GM19328 (cell line): ENCODE results near the gene REV3L.
A peak's percentile ranks its signal among the peaks of the same experiment; 100 is the strongest.
"Not testable (repeated sequence)": the region's sequence is repeated elsewhere in the genome, so short reads cannot be mapped to it uniquely, and the experiment has no call there.

Source experiments
- ATAC-seq: cut with Tn5 transposase; IDR thresholded peaks from one replicate; pipeline ENCODE4 v1.9.1; 2021; ENCODE audit warnings: mild to moderate bottlenecking, moderate library complexity; ENCODE audit not compliant: unreplicated experiment

REV3L gene

DNA sequence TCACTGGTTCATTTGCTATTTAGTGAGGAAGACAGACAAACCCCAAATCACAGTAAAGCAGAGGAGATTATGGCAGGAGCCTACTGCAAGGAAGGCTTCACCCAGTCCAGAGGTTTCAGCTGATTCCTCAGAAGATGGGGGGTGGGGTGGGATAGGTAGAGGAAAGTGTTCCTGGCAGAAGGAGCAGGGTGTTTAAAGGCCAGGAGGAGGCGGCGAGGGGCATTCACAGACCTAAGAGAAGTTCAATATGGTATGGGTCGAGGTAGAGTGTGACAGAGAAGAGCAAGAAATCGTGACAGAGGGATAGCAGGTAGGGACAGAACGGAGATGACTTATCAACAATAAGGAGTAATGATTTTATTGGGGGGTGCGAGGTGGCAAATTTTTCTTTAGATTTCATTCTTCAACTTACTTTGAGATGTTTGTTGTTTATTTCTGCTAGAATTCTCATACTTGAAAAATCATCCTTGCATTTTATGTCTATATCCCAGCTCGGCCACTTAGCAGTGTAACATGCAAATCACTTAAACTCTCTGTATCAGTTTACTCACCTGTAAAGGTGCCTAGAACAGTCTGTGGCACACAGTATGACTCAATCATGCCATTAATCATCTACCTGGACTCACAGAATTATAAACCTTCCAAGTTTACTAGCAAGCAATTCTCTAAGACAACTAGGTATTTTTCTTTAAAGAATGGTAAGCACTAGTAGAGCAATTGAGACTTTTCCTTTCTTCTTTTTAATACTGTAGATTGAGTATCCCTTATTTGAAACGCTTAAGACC is 176.7 kb downstream of the REV3L start:
- ATAC-seq: no peak

DNA sequence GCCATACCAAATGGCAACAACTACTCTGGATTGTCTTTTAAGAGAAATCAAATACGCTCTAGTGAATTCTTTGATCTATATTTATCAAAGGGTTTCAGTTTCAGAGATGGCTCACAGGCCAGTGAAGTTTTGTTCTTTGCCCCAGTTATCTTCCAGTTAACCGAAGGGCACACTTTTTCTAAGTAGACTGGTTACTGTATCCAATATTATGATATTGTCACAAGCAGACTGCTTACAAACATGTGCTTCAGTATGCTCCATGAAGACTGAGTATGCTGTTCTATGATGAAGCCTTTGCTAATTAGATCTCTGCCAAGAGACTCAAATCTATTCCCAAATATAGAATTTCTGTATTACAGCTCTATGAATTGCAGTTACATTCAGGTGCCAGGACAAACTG is 181.1 kb downstream of the REV3L start:
- peak; percentile 48 for ATAC-seq

- ATAC-seq: peak; percentile 11
These were observed 181.8 kb downstream of the REV3L start for GRCh38 chr6:111300938-111301800.

GRCh38 chr6:111297776-111298175 is 185.2 kb downstream of the REV3L start:
- ATAC-seq: no peak

- ATAC-seq: no peak
These were observed 188.5 kb downstream of the REV3L start for GRCh38 chr6:111294374-111294967.

GRCh38 chr6:111291336-111292259 is 191.4 kb downstream of the REV3L start:
- no peak for ATAC-seq

GRCh38 chr6:111290689-111291335 is 192.2 kb downstream of the REV3L start:
- ATAC-seq: peak; percentile 69

GRCh38 chr6:111284356-111284755 is 198.7 kb downstream of the REV3L start:
- ATAC-seq: not testable (repeated sequence)

DNA sequence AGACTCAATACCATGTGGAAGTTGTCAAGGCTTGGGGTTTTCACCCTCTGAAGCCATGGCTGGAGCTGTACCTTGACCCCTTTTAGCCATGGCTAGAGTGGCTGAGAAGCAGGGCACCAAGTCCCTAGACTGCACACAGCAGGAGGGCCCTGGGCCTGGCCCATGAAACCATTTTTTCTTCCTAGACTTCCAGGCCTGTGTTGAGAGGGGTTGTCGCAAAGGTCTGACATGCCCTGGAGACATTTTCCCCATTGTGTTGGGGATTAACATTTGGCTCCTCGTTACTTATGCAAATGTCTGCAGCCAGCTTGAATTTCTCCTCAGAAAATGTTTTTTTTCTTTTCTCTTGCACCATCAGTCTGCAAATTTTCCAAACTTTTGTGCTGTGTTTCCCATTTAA is 199.3 kb downstream of the REV3L start:
- no peak for ATAC-seq

DNA sequence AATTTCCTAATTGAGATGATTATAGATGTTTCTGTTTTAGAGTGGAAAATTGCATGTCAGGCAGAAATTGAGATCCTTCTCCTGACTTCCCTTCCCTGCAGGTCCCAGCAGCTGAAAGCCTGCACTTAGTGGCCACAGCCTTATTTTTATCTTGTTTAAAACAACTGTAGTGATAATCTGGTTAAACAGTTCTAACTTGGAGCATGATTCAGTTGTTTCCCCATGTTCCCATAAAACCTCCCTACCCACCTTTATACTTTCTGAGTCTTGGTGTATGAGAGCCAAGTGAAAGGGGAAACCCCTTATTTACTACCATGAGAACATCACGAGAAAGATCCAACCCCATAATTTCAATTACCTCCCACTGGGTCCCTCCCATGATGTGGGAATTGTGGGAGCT is 200.5 kb downstream of the REV3L start:
- no peak for ATAC-seq

- ATAC-seq: no peak
These were observed 202.5 kb downstream of the REV3L start for GRCh38 chr6:111280445-111280955.

DNA sequence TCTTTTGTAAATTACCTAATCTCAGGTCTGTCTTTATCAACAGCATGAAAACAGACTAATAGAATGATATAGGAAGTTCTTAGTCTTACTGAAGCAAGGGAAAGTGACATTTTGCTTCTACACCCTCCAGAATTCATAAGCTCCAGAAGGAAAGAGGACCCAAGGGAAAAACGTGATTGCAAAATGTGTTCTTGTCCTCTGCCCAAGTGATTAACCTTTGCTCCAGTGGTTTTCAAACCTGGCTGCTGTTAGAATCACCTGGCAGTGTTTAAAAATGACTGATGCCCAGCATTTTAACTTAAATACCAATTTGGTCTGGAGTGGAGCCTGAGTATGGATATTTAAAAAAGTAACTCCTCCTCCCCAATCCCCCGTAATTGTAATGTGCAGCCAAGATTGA is 204.3 kb downstream of the REV3L start:
- ATAC-seq: no peak

GRCh38 chr6:111277819-111278218 is 205.2 kb downstream of the REV3L start:
- ATAC-seq: no peak

DNA sequence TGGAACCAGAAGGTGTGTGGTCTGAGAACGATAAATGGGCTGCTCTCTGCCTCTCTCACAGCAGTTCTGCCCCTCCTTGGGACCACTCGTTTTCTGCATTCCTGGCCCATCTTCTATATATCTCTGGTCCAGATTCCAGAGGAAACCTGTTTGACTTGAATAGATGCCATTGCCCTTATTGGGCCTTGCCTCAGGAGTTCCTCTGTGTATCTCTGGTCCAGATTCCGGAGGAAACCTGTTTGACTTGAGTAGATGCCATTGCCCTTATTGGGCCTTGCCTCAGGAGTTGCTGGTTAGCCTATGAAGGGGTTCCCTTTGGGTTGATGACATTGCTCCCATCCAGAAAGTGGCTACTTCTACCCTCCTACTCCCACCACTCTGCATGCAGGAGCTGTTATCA is 206.3 kb downstream of the REV3L start:
- ATAC-seq: no peak

DNA sequence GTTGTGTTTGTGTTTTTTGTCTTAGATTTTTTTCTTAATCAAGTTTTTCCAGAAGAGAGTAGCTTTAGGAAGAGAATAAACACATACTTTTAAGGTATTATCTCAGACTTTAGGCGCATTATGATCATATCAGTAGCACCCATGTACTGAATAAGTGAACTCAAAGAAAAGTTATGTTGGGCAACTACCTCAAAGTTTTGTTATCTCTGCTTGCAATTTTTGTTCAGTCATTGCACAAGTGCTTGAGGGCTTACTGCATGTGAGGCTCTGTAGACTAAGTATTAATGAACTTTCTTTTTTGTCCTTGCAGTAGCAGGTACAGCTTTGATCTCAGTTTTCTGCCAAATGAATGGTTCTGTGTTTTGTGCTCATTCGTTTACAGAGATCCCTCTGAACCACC is 206.7 kb downstream of the REV3L start:
- ATAC-seq: no peak

DNA sequence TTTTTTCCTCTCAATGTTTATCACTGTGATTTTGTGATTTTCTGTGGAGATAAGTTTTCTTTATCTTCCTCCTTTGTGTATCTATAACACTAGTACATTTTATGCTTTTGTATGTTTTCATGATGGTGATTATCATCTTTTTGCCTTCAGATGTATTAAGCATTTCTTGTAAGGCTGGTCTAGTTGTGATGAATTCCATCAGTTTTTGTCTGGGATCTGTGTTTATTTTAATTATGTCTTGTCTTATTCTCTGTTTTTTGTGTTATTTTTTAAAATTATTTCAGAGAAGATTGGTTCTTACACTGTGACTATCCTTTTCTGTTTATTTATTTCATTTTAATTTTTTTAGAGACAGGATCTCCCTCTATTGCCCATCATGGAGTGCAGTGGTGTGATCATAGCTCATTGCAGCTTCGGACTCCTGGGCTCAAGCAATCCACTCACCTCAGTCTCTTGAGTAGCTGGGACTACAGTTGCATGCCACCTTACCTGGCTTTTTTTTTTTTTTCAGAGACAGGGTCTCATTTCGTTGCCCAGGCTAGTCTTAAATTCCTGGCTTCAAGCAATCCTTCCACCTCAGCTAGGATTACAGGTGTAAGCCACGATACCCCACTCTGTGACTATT is 208.3 kb downstream of the REV3L start:
- ATAC-seq: no peak

GRCh38 chr6:111270121-111270520 is 212.9 kb downstream of the REV3L start:
- ATAC-seq: no peak

DNA sequence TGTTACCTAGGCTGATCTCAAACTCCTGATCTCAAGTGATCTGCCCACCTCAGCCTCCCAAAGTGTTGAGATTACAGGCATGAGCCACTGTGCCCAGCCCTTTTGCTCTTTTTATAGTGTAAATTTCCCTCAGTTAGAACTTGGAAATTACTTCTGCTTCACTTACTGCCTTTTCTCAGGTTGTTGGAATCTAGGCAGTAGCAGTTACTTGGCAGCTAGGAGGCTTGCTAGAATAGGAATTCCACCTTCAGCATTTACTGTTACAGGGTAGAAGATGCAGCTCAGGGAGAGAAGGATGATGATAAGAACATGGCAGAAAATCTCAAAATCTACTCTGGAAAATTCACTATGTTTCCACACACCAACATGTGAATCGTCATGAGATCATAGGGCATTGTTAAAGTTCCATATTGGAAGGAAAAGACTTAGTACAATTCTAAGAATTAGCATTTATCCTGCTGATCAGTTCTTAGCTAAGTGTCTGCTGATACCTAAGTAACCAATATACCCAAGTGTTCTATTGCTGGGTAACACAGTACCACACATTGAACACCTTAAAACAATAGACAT is 213.5 kb downstream of the REV3L start:
- ATAC-seq: no peak

- ATAC-seq: no peak
These were observed 215.2 kb downstream of the REV3L start for GRCh38 chr6:111267764-111268333.
